RCC 7860 (cell line): ENCODE data around the gene ACTR6.
"Not testable (repeated sequence)": the region's sequence is repeated elsewhere in the genome, so short reads cannot be mapped to it uniquely, and the experiment has no call there.

ENCODE experiments used
- DNase-seq: peaks from one replicate; pipeline ENCODE4 v3.0.0-alpha.2; 2015; ENCODE audit warnings: low spot score
- FAIRE-seq: peaks from 2 replicates; lab custom pipeline; 2012; peaks lifted over from hg19 to GRCh38; lab: Jason Lieb, UNC

ACTR6 gene

GRCh38 chr12:100219328-100220109, 18.9 kb downstream of the ACTR6 start:
- FAIRE-seq, result no peak
- DNase-seq, result no peak

- FAIRE-seq (no peak), DNase-seq (no peak)
Measured at GRCh38 chr12:100221523-100221922, 20.9 kb downstream of the ACTR6 start.

- FAIRE-seq, DNase-seq: not testable (repeated sequence)
Measured at GRCh38 chr12:100222173-100222572, 21.6 kb downstream of the ACTR6 start.

- no peak for FAIRE-seq
- no peak for DNase-seq
Measured at GRCh38 chr12:100225491-100225890, 24.9 kb downstream of the ACTR6 start.

- DNase-seq (peak; percentile 27), FAIRE-seq (no peak)
Measured at GRCh38 chr12:100229036-100229635, 28.5 kb downstream of the ACTR6 start.

- DNase-seq, result no peak
- FAIRE-seq, result no peak
Measured at GRCh38 chr12:100229876-100230275, 29.3 kb downstream of the ACTR6 start.

GRCh38 chr12:100231873-100232272, 31.3 kb downstream of the ACTR6 start:
- not testable (repeated sequence) for DNase-seq, FAIRE-seq

GRCh38 chr12:100234166-100234565, 33.6 kb downstream of the ACTR6 start:
- FAIRE-seq (no peak), DNase-seq (no peak)

- FAIRE-seq, result peak; percentile 56
Measured at GRCh38 chr12:100234591-100235304, 34.1 kb downstream of the ACTR6 start.

GRCh38 chr12:100238801-100239200, 38.2 kb downstream of the ACTR6 start:
- DNase-seq (no peak), FAIRE-seq (no peak)

More at GRCh38 chr12:100234591-100235304, 34.1 kb downstream of the ACTR6 start:
- DNase-seq, result peak; percentile 31

GRCh38 chr12:100239589-100239988, 39.0 kb downstream of the ACTR6 start:
- FAIRE-seq, result no peak
- DNase-seq, result no peak

- DNase-seq (no peak), FAIRE-seq (no peak)
Measured at GRCh38 chr12:100243137-100243536, 42.5 kb downstream of the ACTR6 start.

GRCh38 chr12:100247765-100248164, 47.1 kb downstream of the ACTR6 start:
- no peak for DNase-seq
- FAIRE-seq, result no peak

GRCh38 chr12:100248886-100249285, 48.3 kb downstream of the ACTR6 start:
- FAIRE-seq, result no peak
- DNase-seq, result no peak

- DNase-seq, result no peak
- no peak for FAIRE-seq
Measured at GRCh38 chr12:100249941-100250340, 49.3 kb downstream of the ACTR6 start.

- peak; percentile 88 for FAIRE-seq
Measured at GRCh38 chr12:100251917-100252316, 51.3 kb downstream of the ACTR6 start.

GRCh38 chr12:100253437-100253836, 52.8 kb downstream of the ACTR6 start:
- DNase-seq (no peak), FAIRE-seq (peak; percentile 35)

More at GRCh38 chr12:100251917-100252316, 51.3 kb downstream of the ACTR6 start:
- peak; percentile 64 for DNase-seq

GRCh38 chr12:100254876-100255275, 54.3 kb downstream of the ACTR6 start:
- no peak for DNase-seq
- FAIRE-seq, result no peak

- FAIRE-seq, result no peak
- no peak for DNase-seq
Measured at GRCh38 chr12:100258127-100258526, 57.5 kb downstream of the ACTR6 start.

GRCh38 chr12:100263131-100263530, 62.5 kb downstream of the ACTR6 start:
- DNase-seq (no peak), FAIRE-seq (no peak)

GRCh38 chr12:100265107-100265506, 64.5 kb downstream of the ACTR6 start:
- not testable (repeated sequence) for FAIRE-seq, DNase-seq
